GF-D8 (cell line): Measurements from ENCODE around the gene ANTXRL.
"Not testable (repeated sequence)": the region's sequence is repeated elsewhere in the genome, so short reads cannot be mapped to it uniquely, and the experiment has no call there.

Experiments
- DNase-seq: peaks from one replicate; lab custom pipeline; 2025; lab: John Stamatoyannopoulos, UW

Gene ANTXRL

DNA sequence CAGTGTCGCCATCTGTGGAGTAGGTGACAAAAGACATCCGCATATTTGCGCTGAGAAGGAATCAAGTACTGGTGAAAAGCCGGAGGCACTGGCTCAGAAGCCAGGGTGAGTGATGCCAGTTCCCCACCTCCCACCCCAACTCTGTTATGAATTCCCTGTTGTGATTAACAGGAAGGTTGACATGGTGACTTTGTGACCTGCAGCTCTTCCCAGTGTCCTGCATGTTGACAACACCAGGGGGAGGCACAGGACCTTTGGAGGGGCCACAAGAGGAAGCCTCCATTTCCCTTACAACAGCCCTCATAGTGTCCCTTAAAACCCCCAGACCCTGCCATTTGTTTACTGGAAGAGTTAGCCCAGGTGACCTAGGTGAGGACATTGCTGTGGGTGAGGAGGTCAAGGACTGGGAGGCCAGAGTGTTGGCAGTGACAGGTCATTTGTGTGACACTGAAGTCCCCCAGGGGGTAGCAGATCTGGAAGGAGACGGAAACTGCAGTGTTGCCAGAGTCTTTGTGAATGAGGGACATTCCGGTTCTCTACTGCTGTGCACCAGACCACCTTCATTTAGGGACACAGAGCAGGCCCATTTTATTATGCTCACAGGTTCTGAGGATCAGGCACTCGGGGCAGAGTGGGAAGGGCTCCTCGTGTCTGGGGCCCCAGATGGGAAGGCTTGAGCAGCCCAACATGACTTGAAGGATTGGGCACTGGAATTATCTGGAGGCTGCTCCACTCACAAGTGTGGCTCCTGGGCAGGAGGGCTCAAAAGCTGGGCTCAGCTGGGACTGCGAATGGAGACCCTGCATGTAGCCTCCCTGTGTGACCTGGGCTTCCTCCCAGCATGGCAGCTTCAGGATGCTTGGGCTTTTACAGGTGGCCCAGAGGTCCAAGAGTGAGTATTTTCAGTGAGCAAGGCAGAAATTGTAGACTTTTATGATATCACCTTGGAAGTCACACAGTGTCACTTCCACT, 13.0 kb upstream of the ANTXRL start:
- DNase-seq: no peak

- DNase-seq: no peak
Observed at GRCh38 chr10:46277840-46278239, 9.0 kb upstream of the ANTXRL start.

GRCh38 chr10:46282421-46282831, 4.4 kb upstream of the ANTXRL start:
- DNase-seq: not testable (repeated sequence)

DNA sequence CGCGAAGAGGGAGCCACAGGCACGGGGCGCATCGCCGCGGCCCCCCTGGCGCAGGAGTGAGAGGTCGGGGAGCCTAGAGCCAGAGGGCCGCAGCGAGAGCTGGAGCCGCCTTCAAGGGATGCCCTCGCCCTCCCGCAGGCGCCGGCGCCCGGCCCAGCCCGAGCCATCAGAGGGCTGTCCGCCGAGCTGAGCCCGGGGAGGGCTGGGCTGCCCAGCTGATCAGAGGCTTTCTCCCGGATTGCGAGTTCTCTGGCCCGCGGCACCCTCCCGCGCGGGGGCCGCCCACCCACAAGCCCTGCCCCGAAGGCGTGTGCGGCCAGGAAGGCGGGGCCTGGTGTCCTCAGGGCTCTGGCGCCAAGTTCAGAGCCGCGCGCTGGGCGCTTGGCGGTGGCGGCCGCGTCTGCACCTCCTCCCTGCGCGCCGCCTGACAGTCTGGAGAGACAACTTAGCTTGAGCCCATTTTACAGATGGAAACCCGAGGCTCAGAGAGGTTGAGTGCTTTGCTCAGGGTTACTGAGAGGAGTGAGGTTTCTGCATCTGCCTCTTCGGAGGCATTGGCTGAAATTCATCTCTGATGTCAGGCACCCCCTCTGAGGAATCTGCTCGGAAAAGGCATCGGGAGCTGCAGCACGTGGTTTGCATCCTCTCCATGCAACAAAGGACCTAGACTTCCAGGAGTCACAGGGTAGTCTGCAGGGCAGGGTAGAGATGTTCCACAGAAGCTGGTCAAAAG, 3.8 kb upstream of the ANTXRL start:
- peak; percentile 2 for DNase-seq

DNA sequence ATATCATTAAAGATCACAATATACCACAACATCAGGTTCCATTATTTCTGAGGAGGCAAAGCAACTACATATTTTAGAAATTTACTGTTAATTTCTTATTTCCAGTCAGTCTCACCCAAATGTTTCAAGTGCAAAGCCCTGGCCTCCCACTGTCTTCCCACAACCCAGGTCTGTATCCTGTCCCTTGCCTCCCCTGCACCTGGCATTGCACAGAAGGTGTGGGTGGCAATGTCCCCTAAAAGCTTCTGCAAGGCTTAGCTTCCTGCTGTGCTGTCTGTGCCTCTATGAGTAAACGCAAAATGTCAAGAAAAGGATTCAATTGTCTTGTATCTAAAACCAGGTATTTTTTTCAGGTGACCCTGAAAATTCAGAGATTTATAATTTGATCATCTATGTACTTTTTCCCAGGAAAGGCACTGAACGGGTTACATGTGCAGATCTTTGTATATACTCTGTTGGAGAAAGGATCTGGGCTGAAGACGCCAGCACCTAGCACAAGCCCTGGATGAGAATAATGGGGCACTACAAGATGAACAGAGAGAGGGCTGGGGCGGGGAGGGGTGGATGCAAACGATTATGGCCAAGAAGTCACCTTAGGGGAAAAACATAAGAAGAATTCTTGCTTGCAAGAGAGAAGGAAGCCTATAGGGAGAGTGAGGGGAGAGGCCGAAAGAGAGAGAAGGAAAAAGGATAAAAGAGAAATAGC, 3.1 kb upstream of the ANTXRL start:
- no peak for DNase-seq

GRCh38 chr10:46284286-46285229, 2.2 kb upstream of the ANTXRL start:
- no peak for DNase-seq

DNA sequence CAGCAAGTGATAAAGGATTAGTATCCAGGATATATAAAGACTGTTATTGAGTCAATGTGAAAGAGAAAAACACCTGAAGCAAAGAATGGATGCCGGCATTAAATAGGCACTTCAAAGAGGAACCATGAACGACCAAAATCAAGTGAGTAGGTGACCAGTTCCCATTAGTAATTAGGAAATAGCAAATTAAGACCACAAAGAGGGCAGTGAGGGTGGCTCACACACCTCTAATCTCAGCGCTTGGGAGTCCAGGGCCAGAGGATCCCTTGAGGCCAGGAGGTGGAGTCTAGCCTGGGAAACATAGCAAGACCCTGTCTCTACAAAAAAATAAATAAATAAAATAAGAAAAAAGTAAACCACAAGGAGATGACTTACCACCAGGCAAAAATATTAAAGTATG, 1.5 kb upstream of the ANTXRL start:
- DNase-seq: no peak

DNA sequence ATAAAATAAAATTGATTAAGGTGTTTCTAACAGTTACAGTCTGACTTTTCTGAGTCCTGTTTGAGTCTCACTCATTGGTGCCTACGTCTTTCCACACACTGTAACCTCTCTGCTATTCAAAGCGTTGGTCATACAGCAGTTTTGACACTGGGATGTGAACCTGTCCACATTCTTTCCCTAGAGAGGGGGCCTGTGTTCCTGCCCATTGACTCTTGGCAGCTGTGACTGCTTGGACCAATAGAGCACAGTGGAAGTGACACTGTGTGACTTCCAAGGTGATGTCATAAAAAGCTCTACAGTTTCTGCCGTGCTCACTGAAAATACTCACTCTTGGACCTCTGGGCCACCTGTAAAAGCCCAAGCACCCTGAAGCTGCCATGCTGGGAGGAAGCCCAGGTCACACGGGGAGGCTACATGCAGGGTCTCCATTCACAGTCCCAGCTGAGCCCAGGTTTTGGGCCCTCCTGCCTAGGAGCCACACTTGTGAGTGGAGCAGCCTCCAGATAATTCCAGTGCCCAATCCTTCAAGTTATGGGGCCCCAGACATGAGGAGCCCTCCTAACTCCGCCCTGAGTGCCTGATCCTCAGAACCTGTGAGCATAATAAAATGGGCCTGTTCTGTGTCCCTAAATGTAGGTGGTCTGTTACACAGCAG, 704 bp upstream of the ANTXRL start:
- DNase-seq: no peak

DNA sequence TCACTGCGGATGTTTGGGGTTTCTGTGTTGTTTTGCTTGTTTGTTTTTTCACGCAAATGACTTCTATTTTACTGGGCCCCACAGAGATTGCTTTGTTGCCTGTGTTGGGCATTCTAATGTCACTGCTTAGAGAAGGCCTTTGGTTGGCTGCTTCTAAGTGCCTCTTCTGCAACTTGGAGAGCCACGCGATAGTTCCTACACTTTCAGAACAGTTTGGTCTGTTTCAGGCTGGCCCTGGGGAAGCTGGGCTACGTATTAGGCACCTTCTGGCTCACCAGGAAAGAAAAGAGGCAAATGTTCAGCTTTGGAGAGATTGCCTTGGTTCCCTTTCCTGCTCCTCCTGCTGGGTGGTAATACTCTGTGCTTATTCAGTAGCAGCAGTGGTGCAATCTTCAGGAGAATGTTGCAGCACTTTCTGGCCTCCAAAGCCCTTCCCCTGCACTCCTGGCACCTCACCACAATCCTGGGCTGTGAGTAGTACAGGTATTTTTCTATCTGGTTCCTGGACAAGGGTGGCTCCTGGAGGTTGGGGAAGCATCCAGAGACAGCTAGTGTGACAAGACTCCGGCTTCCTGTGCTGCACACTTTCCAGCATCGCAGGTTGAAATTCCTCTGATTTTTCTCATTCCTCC, 1.2 kb downstream of the ANTXRL start:
- no peak for DNase-seq

DNA sequence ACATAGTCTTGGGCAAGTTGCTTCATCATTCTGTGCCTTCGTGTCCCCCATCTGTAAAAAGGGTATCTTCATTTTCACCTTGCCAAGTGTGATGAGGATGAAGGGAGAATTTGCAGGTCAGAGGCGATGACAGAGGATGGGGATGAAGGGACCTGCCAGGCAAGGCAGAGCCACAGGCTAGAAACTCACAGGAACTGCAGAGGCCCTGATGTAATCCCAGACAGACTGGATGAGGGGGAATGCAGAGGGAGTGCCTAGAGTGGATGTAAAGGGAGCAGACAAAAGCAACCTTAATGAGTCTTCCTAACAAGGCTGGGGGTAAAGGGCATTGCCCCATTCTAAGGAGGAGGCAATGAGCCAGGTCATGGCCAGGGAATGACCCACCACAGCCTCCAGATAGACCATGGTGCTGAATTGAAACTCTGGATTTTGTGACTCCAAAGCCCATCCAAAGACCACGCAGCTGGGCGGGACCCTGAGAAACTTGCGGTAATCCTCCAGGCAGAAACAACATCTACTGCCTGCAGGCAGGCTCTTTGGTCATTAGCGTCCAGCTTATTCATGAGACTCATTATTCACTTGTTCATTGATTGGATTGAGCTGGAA, 1.9 kb downstream of the ANTXRL start:
- no peak for DNase-seq

DNA sequence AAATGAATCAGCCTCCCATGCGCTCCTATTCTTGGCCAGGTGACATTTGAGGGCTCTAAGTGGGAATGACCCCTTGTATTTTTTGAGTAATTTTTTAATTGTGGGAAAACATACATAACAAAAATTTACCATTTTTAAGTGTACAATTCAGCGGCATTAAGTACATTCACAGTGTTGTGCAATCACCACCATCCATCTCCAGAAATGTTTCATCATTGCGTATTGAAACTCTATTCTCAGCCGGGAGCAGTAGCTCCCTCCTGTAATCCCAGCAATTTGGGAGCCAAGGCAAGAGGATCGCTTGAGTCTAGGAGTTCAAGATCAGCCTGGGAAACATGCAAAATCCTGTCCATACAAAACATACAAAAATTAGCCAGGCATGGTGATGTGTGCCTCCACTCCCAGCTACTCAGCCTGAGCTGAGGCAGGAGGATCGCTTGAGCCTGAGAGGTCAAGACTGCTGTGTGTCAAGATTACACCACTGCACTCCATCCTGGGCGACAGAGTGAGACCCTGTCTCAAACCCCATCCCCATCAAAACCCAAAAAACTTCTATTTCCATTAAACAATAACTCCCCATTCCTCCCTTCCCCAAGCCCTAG, 2.5 kb downstream of the ANTXRL start:
- DNase-seq: no peak

DNA sequence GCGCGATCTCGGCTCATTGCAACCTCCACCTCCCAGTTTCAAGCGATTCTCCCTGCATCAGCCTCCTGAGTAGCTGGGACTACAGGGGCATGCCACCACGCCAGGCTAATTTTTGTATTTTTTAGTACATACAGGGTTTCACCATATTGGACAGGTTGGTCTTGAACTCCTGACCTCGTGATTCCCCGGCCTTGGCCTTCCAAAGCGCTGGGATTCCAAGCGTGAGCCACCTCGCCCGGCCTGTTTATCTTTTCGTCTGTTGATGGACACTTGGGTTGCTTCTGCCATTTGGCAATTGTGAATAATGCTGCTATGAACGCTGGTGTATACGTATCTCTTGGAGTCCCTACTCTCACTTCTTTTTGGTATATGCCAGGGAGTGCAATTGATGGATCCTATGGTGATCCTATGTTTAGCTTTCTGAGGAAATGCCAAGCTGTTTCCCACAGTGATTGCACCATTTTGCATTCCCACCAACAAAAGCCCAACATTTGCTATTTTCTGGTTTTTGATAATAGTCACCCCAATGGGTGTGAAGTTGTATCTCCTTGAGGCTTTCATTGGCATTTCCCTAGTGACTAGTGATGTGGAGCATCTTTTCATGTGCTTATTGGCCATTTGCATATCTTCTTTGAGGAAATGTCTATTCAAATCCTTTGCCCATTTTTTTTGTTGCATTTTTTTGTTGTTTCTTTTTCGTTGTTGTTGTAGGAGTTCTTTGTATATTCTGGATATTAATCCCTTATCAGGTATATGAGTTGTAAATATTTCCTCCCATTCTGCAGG, 3.5 kb downstream of the ANTXRL start:
- DNase-seq: no peak

GRCh38 chr10:46291817-46292572, 5.2 kb downstream of the ANTXRL start:
- no peak for DNase-seq

DNA sequence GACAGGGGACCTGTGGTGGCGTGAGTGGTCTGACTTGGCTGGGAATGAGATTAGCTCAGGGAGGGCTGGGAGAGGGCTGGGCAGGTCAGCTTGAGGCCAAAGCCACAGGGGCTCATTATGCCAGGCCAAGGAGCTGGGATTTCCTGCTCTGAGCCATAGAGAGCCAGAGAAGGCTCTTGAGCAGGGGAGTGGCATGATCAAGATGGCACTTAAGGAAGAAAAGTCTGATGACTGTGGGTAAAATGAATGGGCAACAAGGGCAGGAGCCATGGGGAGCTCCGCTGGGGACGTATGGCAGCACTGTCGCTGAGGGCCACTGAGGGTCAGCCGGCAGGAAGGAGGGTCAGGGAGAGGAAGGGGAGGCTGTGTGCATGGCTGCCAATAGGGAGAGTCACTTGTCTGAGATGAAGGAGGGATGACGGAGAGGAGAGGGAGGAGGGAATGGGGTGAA, 5.8 kb downstream of the ANTXRL start:
- DNase-seq: no peak

DNA sequence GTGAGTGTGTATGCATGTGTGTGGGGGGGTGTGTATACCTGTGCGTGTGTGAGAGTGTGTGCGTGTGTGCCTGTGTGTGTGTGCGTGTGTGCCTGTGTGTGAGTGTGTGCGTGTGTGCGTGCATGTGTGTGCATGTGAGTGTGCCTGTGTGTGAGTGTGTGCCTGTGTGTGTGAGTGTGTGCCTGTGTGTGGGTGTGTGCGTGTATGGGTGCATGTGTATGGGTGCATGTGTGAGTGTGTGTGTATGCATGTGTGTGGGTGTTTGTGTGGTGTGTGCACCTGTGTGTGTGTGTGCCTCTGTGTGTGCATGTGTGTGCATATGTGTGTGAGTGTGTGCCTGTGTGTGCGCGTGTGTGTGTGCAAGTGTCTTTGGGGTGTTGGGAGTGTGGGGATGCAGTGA, 6.4 kb downstream of the ANTXRL start:
- no peak for DNase-seq

GRCh38 chr10:46293832-46294640, 7.2 kb downstream of the ANTXRL start:
- no peak for DNase-seq

GRCh38 chr10:46294641-46295220, 7.9 kb downstream of the ANTXRL start:
- DNase-seq: no peak
